Sigmoid colon (tissue), 4 donors: Measurements from ENCODE around the gene KASH5.

Source experiments
- EP300 ChIP-seq, 4 donors: sonication (generic); formaldehyde crosslinking; IDR thresholded peaks; one replicate each; pipeline ENCODE4 v1.6.1; 2017; ENCODE audit warnings: antibody characterized with exemption in 4 of 4
- POLR2A ChIP-seq, 2 donors: fragments of 450-650 bp; IDR thresholded peaks; one replicate each; pipeline ENCODE4 v1.6.1; 2016; ENCODE audit warnings: antibody characterized with exemption in 2 of 2, mild to moderate bottlenecking in 2 of 2, moderate library complexity in 2 of 2
- POLR2AphosphoS5 ChIP-seq, 4 donors: sonication (generic); formaldehyde crosslinking; IDR thresholded peaks; one replicate each; pipeline ENCODE4 v1.6.1; 2017; ENCODE audit warnings: antibody characterized with exemption in 4 of 4
- TF ChIP-seq, protein P1 (sequence below), 4 experiments: fragments of 450-650 bp in 3 of 4; fragments of 200-600 bp in 1 of 4; IDR thresholded peaks; one replicate each; pipeline ENCODE4 v1.5.1; 2016 to 2019; ENCODE audit warnings: antibody characterized with exemption in 4 of 4, mild to moderate bottlenecking in 3 of 4, moderate library complexity in 2 of 4

DNA sequence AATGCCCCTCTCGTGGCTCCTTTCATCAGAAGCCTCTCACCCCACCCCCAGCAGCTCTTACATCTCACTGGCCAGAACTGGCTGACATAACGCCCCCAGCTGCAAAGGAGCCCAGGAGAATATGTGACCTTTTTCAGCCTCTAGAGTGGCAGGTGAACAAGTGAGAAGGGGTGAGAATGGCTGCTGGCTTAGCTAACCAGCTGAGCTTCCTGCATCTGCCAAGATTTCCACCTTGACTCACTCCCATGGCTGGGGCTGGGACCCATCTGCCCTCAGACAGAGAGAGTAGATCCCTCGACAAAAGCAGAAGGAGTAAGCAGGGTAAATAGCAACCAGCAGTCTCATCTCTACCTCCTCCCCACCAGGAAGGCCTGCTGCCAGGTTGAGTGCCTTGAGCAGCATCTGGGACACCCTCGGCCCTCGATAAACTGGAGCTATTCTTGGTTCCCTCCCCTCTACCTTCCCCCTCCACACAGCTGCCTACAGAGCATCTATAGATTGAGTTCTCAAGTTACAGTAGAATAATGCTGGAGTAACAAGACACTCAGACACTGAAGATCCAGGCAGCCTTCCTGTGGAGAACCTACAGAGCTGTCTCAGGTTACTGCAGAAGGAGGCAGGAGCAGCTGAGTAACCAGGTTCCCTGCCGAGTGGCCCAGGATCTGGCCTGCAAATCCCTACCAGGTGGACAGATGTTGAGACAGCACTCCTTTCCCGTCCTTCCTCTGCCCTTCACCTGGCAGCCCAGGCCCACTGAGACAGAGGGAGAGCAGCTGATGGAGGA lies 15.5 kb downstream of the KASH5 start:
- TF ChIP-seq POLR2A (IDR thresholded peaks at IDR 0.05) (no peak), POLR2AphosphoS5 (IDR thresholded peaks at IDR 0.05) (no peak), EP300 (IDR thresholded peaks at IDR 0.05) (no peak)
- TF ChIP-seq, protein P1, sequence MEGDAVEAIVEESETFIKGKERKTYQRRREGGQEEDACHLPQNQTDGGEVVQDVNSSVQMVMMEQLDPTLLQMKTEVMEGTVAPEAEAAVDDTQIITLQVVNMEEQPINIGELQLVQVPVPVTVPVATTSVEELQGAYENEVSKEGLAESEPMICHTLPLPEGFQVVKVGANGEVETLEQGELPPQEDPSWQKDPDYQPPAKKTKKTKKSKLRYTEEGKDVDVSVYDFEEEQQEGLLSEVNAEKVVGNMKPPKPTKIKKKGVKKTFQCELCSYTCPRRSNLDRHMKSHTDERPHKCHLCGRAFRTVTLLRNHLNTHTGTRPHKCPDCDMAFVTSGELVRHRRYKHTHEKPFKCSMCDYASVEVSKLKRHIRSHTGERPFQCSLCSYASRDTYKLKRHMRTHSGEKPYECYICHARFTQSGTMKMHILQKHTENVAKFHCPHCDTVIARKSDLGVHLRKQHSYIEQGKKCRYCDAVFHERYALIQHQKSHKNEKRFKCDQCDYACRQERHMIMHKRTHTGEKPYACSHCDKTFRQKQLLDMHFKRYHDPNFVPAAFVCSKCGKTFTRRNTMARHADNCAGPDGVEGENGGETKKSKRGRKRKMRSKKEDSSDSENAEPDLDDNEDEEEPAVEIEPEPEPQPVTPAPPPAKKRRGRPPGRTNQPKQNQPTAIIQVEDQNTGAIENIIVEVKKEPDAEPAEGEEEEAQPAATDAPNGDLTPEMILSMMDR (IDR thresholded peaks at IDR 0.05), result no peak
